IMR-90 (cell line): ENCODE data around the gene NTM. TPM values are rescaled to one million over a fixed set of nuclear protein-coding genes. Genes with fewer than 3 reads are reported as not detected.

Experiments
- ATAC-seq: fragments of 200-7000 bp; cut with Tn5 transposase; 2 replicates; pipeline ENCODE4 v1.9.1; 2020; ENCODE audit warnings: low read depth, mild to moderate bottlenecking, moderate library complexity
- BruUV-seq: library from RNA; stranded (reverse); fragments of 400-500 nt; replicated peaks from 2 replicates; lab custom pipeline; 2021; lab: Mats Ljungman, UMichigan
- CTCF ChIA-PET: fragments of 300-600 bp; formaldehyde crosslinking; extraction: SDS; loops from one replicate; lab custom pipeline; 2021; ENCODE audit warnings: antibody characterized with exemption; lab: Yijun Ruan, JAX
- POLR2A ChIA-PET: fragments of 300-600 bp; sonication (Branson Sonifier 250); formaldehyde crosslinking; loops from one replicate; lab custom pipeline; 2022; ENCODE audit warnings: antibody characterized with exemption; ENCODE audit not compliant: unreplicated experiment; lab: Charles Lee
- DNase-seq: peaks from one replicate; pipeline ENCODE4 v3.0.0; 2013
- H2AFZ ChIP-seq: replicated peaks from 2 replicates; pipeline ENCODE3; 2013; ENCODE audit warnings: low read length, mild to moderate bottlenecking; ENCODE audit not compliant: poor library complexity
- H2AK5ac ChIP-seq: 2 replicates; pipeline ENCODE4 v1.6.1; 2013; ENCODE audit warnings: low read depth, low read length, inconsistent platforms
- H2AK9ac ChIP-seq: replicated peaks from 2 replicates; pipeline ENCODE3; 2013; ENCODE audit warnings: mild to moderate bottlenecking, low read depth, low read length, moderate library complexity; ENCODE audit not compliant: poor library complexity
- H2BK120ac ChIP-seq: 2 replicates; pipeline ENCODE4 v1.6.1; 2013; ENCODE audit warnings: low read depth, low read length, inconsistent platforms
- H2BK15ac ChIP-seq: 3 replicates; pipeline ENCODE4 v1.6.1; 2013; ENCODE audit warnings: low read depth, low read length, inconsistent platforms
- H2BK20ac ChIP-seq: 2 replicates; pipeline ENCODE4 v1.6.1; 2013; ENCODE audit warnings: low read depth, mild to moderate bottlenecking, inconsistent platforms, low read length, moderate library complexity
- H2BK5ac ChIP-seq: 2 replicates; pipeline ENCODE4 v1.6.1; 2013; ENCODE audit warnings: mild to moderate bottlenecking, low read depth, low read length, inconsistent platforms; ENCODE audit not compliant: poor library complexity, severe bottlenecking
- H3K14ac ChIP-seq: replicated peaks from 2 replicates; pipeline ENCODE4 v1.6.1; 2013; ENCODE audit warnings: low read depth, low read length, inconsistent platforms
- H3K18ac ChIP-seq: 2 replicates; pipeline ENCODE4 v1.6.1; 2013; ENCODE audit warnings: low read depth, low read length, control low read depth
- H3K23ac ChIP-seq: 2 replicates; pipeline ENCODE4 v1.6.1; 2013; ENCODE audit warnings: low read depth, low read length, inconsistent platforms
- H3K27ac ChIP-seq: 2 replicates; pipeline ENCODE4 v1.5.1; 2013; ENCODE audit warnings: mild to moderate bottlenecking, control low read depth, low read length; ENCODE audit not compliant: insufficient read depth
- H3K27me3 ChIP-seq: 2 replicates; pipeline ENCODE4 v1.6.1; 2013; ENCODE audit warnings: low read length; ENCODE audit not compliant: control insufficient read depth, insufficient read depth
- H3K36me3 ChIP-seq: 2 replicates; pipeline ENCODE4 v1.6.1; 2013; ENCODE audit warnings: low read length, mixed read lengths; ENCODE audit not compliant: control insufficient read depth, insufficient read depth
- H3K4ac ChIP-seq: 2 replicates; pipeline ENCODE4 v1.6.1; 2013; ENCODE audit warnings: low read depth, low read length, inconsistent platforms
- H3K4me1 ChIP-seq: 2 replicates; pipeline ENCODE4 v1.6.1; 2013; ENCODE audit warnings: low read length, mixed read lengths; ENCODE audit not compliant: control insufficient read depth, insufficient read depth
- H3K4me2 ChIP-seq: 2 replicates; pipeline ENCODE4 v1.6.1; 2013; ENCODE audit warnings: low read depth, mild to moderate bottlenecking, control low read depth, low read length, moderate library complexity
- H3K4me3 ChIP-seq: 2 replicates; pipeline ENCODE4 v1.5.1; 2013; ENCODE audit warnings: low read depth, mild to moderate bottlenecking, control low read depth, low read length, moderate library complexity; ENCODE audit not compliant: insufficient read depth
- H3K56ac ChIP-seq: 2 replicates; pipeline ENCODE4 v1.6.1; 2013; ENCODE audit warnings: low read length, inconsistent platforms; ENCODE audit not compliant: insufficient read depth; ENCODE audit errors: extremely low read depth
- H3K79me1 ChIP-seq, 2 experiments: 2 replicates each; pipeline ENCODE4 v1.6.1; 2013; ENCODE audit warnings: low read length in 2 of 2, inconsistent platforms in 1 of 2, low read depth in 1 of 2
- H3K9ac ChIP-seq: 2 replicates; pipeline ENCODE4 v1.6.1; 2013; ENCODE audit warnings: low read depth, low read length, control low read depth
- H3K9me1 ChIP-seq: 2 replicates; pipeline ENCODE4 v1.6.1; 2013; ENCODE audit warnings: low read length, inconsistent platforms; ENCODE audit not compliant: insufficient read depth
- H3K9me3 ChIP-seq: 2 replicates; pipeline ENCODE4 v1.6.1; 2013; ENCODE audit warnings: low read length; ENCODE audit not compliant: control insufficient read depth, insufficient read depth
- H4K20me1 ChIP-seq: 2 replicates; pipeline ENCODE4 v1.6.1; 2013; ENCODE audit warnings: low read length, inconsistent platforms; ENCODE audit not compliant: insufficient read depth
- H4K5ac ChIP-seq: 2 replicates; pipeline ENCODE4 v1.6.1; 2013; ENCODE audit warnings: mild to moderate bottlenecking, low read depth, low read length, control low read depth
- H4K8ac ChIP-seq, 2 experiments: 2 replicates each; pipeline ENCODE4 v1.6.1; 2013; ENCODE audit warnings: low read depth in 2 of 2, low read length in 2 of 2, control low read depth in 1 of 2, inconsistent platforms in 1 of 2
- H4K91ac ChIP-seq: 2 replicates; pipeline ENCODE4 v1.6.1; 2013; ENCODE audit warnings: low read depth, low read length, inconsistent platforms; ENCODE audit not compliant: insufficient read depth
- BHLHE40 ChIP-seq: fragments of 150-350 bp; IDR thresholded peaks from 2 replicates; pipeline ENCODE4 v1.6.1; 2016; ENCODE audit warnings: mild to moderate bottlenecking, low read depth, low read length
- CEBPB ChIP-seq: IDR thresholded peaks from 2 replicates; pipeline ENCODE4 v1.6.1; 2012; ENCODE audit warnings: low read depth, low read length, improper control_type of control experiment
- CHD1 ChIP-seq: IDR thresholded peaks from 2 replicates; pipeline ENCODE4 v1.6.1; 2012; ENCODE audit warnings: low read depth, low read length, improper control_type of control experiment
- ELK1 ChIP-seq: fragments of 150-350 bp; IDR thresholded peaks from 2 replicates; pipeline ENCODE4 v1.6.1; 2016; ENCODE audit warnings: low read depth, mild to moderate bottlenecking, low read length, moderate library complexity, borderline replicate concordance
- FOS ChIP-seq: fragments of 150-350 bp; IDR thresholded peaks from 2 replicates; pipeline ENCODE4 v1.6.1; 2016; ENCODE audit warnings: low read depth, low read length
- MAFK ChIP-seq: IDR thresholded peaks from 2 replicates; pipeline ENCODE4 v1.6.1; 2012; ENCODE audit warnings: low read depth, low read length, improper control_type of control experiment
- MAZ ChIP-seq: IDR thresholded peaks from 2 replicates; pipeline ENCODE4 v1.6.1; 2012; ENCODE audit warnings: low read depth, mild to moderate bottlenecking, low read length, improper control_type of control experiment, moderate library complexity, borderline replicate concordance
- MXI1 ChIP-seq: IDR thresholded peaks from 2 replicates; pipeline ENCODE4 v1.6.1; 2012; ENCODE audit warnings: low read depth, mild to moderate bottlenecking, low read length, moderate library complexity, borderline replicate concordance
- NFE2L2 ChIP-seq: fragments of 150-350 bp; IDR thresholded peaks from 2 replicates; pipeline ENCODE4 v1.6.1; 2016; ENCODE audit warnings: low read depth, mild to moderate bottlenecking, low read length
- POLR2A ChIP-seq: IDR thresholded peaks from 2 replicates; pipeline ENCODE4 v1.6.1; 2012; ENCODE audit warnings: mild to moderate bottlenecking, low read depth, low read length
- RAD21 ChIP-seq: IDR thresholded peaks from 2 replicates; pipeline ENCODE4 v1.6.1; 2012; ENCODE audit warnings: low read length, improper control_type of control experiment
- RCOR1 ChIP-seq: IDR thresholded peaks from 2 replicates; pipeline ENCODE4 v1.6.1; 2012; ENCODE audit warnings: mild to moderate bottlenecking, low read length, improper control_type of control experiment; ENCODE audit not compliant: insufficient replicate concordance
- RFX5 ChIP-seq: IDR thresholded peaks from 2 replicates; pipeline ENCODE4 v1.8.0; 2012; ENCODE audit warnings: low read depth, mild to moderate bottlenecking, low read length, moderate library complexity
- SMC3 ChIP-seq: fragments of 150-350 bp; IDR thresholded peaks from 2 replicates; pipeline ENCODE4 v1.6.1; 2016; ENCODE audit warnings: low read depth, mild to moderate bottlenecking, antibody characterized with exemption, low read length, moderate library complexity
- USF2 ChIP-seq: fragments of 150-350 bp; IDR thresholded peaks from 2 replicates; pipeline ENCODE4 v1.6.1; 2017; ENCODE audit warnings: mild to moderate bottlenecking, antibody characterized with exemption, low read length, low read depth
- WGBS, 2 experiments: methylation state at CpG; one replicate each; pipeline versions ENCODE4 v1.1.5 to v1.1.7; 2013; ENCODE audit warnings: missing lambda C conversion rate in 2 of 2; ENCODE audit not compliant: insufficient read length in 1 of 2; ENCODE audit errors: extremely low coverage in 2 of 2; 5-methylcytosine and 5-hydroxymethylcytosine counted together
- dilution Hi-C: fragments of 300-500 bp; cut with HindIII; formaldehyde crosslinking; loops from one replicate; pipeline ENCODE4 v1.14.3; 2018; ENCODE audit warnings: low sequenced_read_pairs; ENCODE audit not compliant: unreplicated experiment
- in situ Hi-C: fragments of 300-500 bp; cut with MboI; formaldehyde crosslinking; loops from 3 replicates; pipeline ENCODE4 v1.14.3; 2019; ENCODE audit warnings: low sequenced_read_pairs, inconsistent platforms, mixed read lengths
- intact Hi-C: fragments of 100-400 bp; cut with micrococcal nuclease; formaldehyde crosslinking; loops from 2 replicates; pipeline ENCODE4 v1.10.0; 2022
- polyA plus RNA-seq, 3 experiments: library from polyadenylated mRNA; depleted of rRNA; stranded (reverse); fragments of >200 nt; gene quantifications; 2 replicates each; pipeline ENCODE4 v1.2.3, GENCODE V29; 2012; ENCODE audit warnings: low replicate concordance in 1 of 3
- total RNA-seq: library from RNA; depleted of rRNA; stranded (reverse); fragments of >200 nt; gene quantifications from 2 replicates; pipeline ENCODE4 v1.2.3, GENCODE V29; 2012

Gene NTM
- total and polyA plus RNA-seq, 2 of the 4 experiments (the other 2 are of a cell fraction) = 19.5 to 25.5 TPM

GRCh38 chr11:132057266-132057665 lies 686.9 kb downstream of the NTM start (continued):
- TF ChIP-seq CHD1 (no peak), RCOR1 (no peak), MXI1 (no peak)

GRCh38 chr11:132058211-132058772 lies 687.9 kb downstream of the NTM start:
- ChIA-PET CTCF (no interaction called here), POLR2A (no interaction called here)
- Histone ChIP-seq H4K5ac (peak overlapping the region; percentile 90), H3K23ac (peak overlapping the region; percentile 81), H3K18ac (peak overlapping the region; percentile 99), H3K4ac (peak overlapping the region; percentile 84), H3K27me3 (no peaks in the 10 kb centered on the region), H3K27ac (peak overlapping the region; percentile 54), H3K4me2 (peak overlapping the region; percentile 19; the same call in 1 of the 2 replicates), H3K36me3 (no peaks in the 10 kb centered on the region), H2AK9ac (peak overlapping the region; percentile 5), H3K9me1 (peaks cover 31% of the 10 kb centered on the region), H2BK20ac (peak overlapping the region; percentile 87), H3K79me1 (peaks cover 11 to 51% of the 10 kb centered on the region in 2 experiments; a peak in 3 of 4 replicates), H2BK5ac (peak overlapping the region; percentile 95), H2BK120ac (peak overlapping the region; percentile 90), H4K20me1 (no peaks in the 10 kb centered on the region), H3K14ac (peak overlapping the region; percentile 84), H3K9ac (no peak overlapping the region), H4K91ac (peak overlapping the region; percentile 95), H2AK5ac (peak overlapping the region; percentile 84), H2BK15ac (peak overlapping the region; percentile 94; the same call in 2 of the 3 replicates), H4K8ac (peak overlapping the region; percentile 33 to 90), H3K4me1 (peaks cover 40% of the 10 kb centered on the region), H2AFZ (peak overlapping the region; percentile 60), H3K4me3 (no peak overlapping the region), H3K56ac (peak overlapping the region; percentile 61; the same call in 1 of the 2 replicates), H3K9me3 (no peaks in the 10 kb centered on the region)
- WGBS, 2 experiments = 60% methylated on average over 1 of the region's 8 CpGs; no CpG with 5 or more reads in 1 of the 2 experiments
- no peak; the same call in 1 of the 2 replicates for ATAC-seq
- intact Hi-C loops = loop anchor here (5.0 kb wide), 1 partner anchor 69 kb away; no protein-coding TSS in a partner anchor
- in situ Hi-C loops = loop anchor here (10.0 to 25.0 kb wide), 2 partner anchors 173 to 1646 kb away; no protein-coding TSS in a partner anchor
- dilution Hi-C loops = no loop called here
- BruUV-seq = no TSS peak
- peak; percentile 61 for DNase-seq
- TF ChIP-seq CEBPB = no peak
- TF ChIP-seq USF2 = no peak
- TF ChIP-seq SMC3 = no peak
- no peak for TF ChIP-seq RFX5
- no peak for TF ChIP-seq RAD21
- TF ChIP-seq MXI1 = no peak
- no peak for TF ChIP-seq FOS
- TF ChIP-seq NFE2L2 = no peak
- TF ChIP-seq MAZ = no peak
- no peak for TF ChIP-seq BHLHE40
- no peak for TF ChIP-seq MAFK
- no peak for TF ChIP-seq RCOR1
- no peak for TF ChIP-seq CHD1
- no peak for TF ChIP-seq POLR2A
- TF ChIP-seq ELK1 = no peak
